ENCODE measurements around the gene MEIOSIN.

The MEIOSIN gene

GRCh38 chr19:45777395-45777961 is 44.2 kb downstream of the MEIOSIN start:
- TF ChIP-seq NFIC (IDR thresholded peaks at IDR 0.05) (no peak), TCF12 (IDR thresholded peaks at IDR 0.05; ENCODE audit: low read depth) (no peak), EGR1 (IDR thresholded peaks at IDR 0.05) (no peak), CREB1 (IDR thresholded peaks at IDR 0.05; ENCODE audit: low read depth) (no peak), EP300 (IDR thresholded peaks at IDR 0.05; ENCODE audit: borderline replicate concordance) (no peak)
- TF ChIP-seq, protein P1, sequence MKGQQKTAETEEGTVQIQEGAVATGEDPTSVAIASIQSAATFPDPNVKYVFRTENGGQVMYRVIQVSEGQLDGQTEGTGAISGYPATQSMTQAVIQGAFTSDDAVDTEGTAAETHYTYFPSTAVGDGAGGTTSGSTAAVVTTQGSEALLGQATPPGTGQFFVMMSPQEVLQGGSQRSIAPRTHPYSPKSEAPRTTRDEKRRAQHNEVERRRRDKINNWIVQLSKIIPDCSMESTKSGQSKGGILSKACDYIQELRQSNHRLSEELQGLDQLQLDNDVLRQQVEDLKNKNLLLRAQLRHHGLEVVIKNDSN (IDR thresholded peaks at IDR 0.05) = no peak
- TF ChIP-seq, protein P2, sequence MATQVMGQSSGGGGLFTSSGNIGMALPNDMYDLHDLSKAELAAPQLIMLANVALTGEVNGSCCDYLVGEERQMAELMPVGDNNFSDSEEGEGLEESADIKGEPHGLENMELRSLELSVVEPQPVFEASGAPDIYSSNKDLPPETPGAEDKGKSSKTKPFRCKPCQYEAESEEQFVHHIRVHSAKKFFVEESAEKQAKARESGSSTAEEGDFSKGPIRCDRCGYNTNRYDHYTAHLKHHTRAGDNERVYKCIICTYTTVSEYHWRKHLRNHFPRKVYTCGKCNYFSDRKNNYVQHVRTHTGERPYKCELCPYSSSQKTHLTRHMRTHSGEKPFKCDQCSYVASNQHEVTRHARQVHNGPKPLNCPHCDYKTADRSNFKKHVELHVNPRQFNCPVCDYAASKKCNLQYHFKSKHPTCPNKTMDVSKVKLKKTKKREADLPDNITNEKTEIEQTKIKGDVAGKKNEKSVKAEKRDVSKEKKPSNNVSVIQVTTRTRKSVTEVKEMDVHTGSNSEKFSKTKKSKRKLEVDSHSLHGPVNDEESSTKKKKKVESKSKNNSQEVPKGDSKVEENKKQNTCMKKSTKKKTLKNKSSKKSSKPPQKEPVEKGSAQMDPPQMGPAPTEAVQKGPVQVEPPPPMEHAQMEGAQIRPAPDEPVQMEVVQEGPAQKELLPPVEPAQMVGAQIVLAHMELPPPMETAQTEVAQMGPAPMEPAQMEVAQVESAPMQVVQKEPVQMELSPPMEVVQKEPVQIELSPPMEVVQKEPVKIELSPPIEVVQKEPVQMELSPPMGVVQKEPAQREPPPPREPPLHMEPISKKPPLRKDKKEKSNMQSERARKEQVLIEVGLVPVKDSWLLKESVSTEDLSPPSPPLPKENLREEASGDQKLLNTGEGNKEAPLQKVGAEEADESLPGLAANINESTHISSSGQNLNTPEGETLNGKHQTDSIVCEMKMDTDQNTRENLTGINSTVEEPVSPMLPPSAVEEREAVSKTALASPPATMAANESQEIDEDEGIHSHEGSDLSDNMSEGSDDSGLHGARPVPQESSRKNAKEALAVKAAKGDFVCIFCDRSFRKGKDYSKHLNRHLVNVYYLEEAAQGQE (IDR thresholded peaks at IDR 0.05; ENCODE audit: low read depth) = no peak
- TF ChIP-seq, protein P3, sequence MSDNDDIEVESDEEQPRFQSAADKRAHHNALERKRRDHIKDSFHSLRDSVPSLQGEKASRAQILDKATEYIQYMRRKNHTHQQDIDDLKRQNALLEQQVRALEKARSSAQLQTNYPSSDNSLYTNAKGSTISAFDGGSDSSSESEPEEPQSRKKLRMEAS (IDR thresholded peaks at IDR 0.05) = no peak

DNA sequence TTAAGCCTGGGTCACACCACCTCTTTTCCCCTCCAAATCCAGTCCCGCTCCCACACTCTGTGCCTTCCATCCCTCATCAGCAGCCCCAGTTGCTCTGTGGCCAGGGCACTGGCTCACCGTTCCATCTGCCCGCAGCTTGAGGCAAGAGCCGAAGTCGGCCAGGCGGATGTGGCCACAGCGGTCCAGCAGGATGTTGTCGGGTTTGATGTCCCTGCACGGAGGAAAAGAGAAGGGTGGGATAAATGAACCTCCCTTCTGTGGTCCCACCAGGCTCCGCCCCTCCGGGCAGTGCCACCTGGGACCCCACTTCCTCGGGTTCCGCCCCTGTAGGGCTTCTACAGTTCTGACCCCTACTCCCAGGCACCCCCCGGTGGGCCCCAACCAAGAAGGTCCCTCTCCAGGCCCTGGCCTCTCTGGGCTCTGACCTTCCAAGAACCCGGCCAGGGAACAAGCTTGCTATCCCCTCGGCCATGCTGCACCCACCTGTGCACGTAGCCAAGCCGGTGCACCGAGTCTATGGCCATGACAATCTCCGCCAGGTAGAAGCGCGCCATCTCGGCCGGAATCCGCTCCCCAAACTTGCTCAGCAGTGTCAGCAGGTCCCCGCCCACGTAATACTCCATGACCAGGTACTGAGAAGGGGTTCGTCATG is 44.9 kb downstream of the MEIOSIN start:
- TF ChIP-seq TAF1 (IDR thresholded peaks at IDR 0.05; ENCODE audit: low read depth) (no peak), CREB1 (IDR thresholded peaks at IDR 0.05; ENCODE audit: low read depth) (no peak), EGR1 (IDR thresholded peaks at IDR 0.05) (no peak), ZBTB7A (IDR thresholded peaks at IDR 0.05; ENCODE audit: low read depth) (no peak), YY1 (IDR thresholded peaks at IDR 0.05; ENCODE audit: low read depth) (no peak), FOXM1 (IDR thresholded peaks at IDR 0.05; ENCODE audit: borderline replicate concordance, low read depth) (no peak), TEAD4 (IDR thresholded peaks at IDR 0.05) (no peak), CEBPB (IDR thresholded peaks at IDR 0.05) (no peak), EP300 (IDR thresholded peaks at IDR 0.05; ENCODE audit: borderline replicate concordance) (no peak), RAD21 (IDR thresholded peaks at IDR 0.05; ENCODE audit: low read depth) (no peak), NFIC (IDR thresholded peaks at IDR 0.05) (no peak), TCF12 (IDR thresholded peaks at IDR 0.05; ENCODE audit: low read depth) (no peak)
- TF ChIP-seq, protein P2 (IDR thresholded peaks at IDR 0.05; ENCODE audit: low read depth) = no peak
- TF ChIP-seq, protein P1 (IDR thresholded peaks at IDR 0.05) = no peak
- TF ChIP-seq, protein P3 (IDR thresholded peaks at IDR 0.05) = no peak

GRCh38 chr19:45779231-45780145 is 46.2 kb downstream of the MEIOSIN start:
- TF ChIP-seq, protein P2 (IDR thresholded peaks at IDR 0.05; ENCODE audit: low read depth) = no peak
- TF ChIP-seq, protein P1 (IDR thresholded peaks at IDR 0.05) = no peak
- TF ChIP-seq, protein P3 (IDR thresholded peaks at IDR 0.05) = peak; percentile 22
- TF ChIP-seq ZBTB7A (IDR thresholded peaks at IDR 0.05; ENCODE audit: low read depth) (peak; percentile 99), EGR1 (IDR thresholded peaks at IDR 0.05) (no peak), TCF12 (IDR thresholded peaks at IDR 0.05; ENCODE audit: low read depth) (no peak), TAF1 (IDR thresholded peaks at IDR 0.05; ENCODE audit: low read depth) (no peak), RAD21 (IDR thresholded peaks at IDR 0.05; ENCODE audit: low read depth) (peak; percentile 52; the same call in 1 of the 2 replicates), EP300 (IDR thresholded peaks at IDR 0.05; ENCODE audit: borderline replicate concordance) (no peak), CEBPB (IDR thresholded peaks at IDR 0.05) (no peak), FOXM1 (IDR thresholded peaks at IDR 0.05; ENCODE audit: borderline replicate concordance, low read depth) (no peak)
